Neutrophil (primary cell): Measurements from ENCODE around the gene TRIM66.

Source experiments
- H3K27ac ChIP-seq: fragments of 200-600 bp; sonication (generic); 2 replicates; pipeline ENCODE4 v1.5.1; 2016; ENCODE audit warnings: mild to moderate bottlenecking, moderate library complexity
- H3K27me3 ChIP-seq: fragments of 200-600 bp; sonication (generic); 2 replicates; pipeline ENCODE4 v1.6.0; 2016; ENCODE audit warnings: mild to moderate bottlenecking
- H3K36me3 ChIP-seq: fragments of 200-600 bp; sonication (generic); 2 replicates; pipeline ENCODE4 v1.5.1; 2017
- H3K4me1 ChIP-seq, 2 experiments: fragments of 200-600 bp in 1 of 2; sonication (generic) in 1 of 2; 1 replicate in 1 of 2; 2 replicates in 1 of 2; pipeline versions ENCODE4 v1.5.1 to v1.6.1; 2013 to 2016; ENCODE audit warnings: low read depth in 1 of 2, low read length in 1 of 2, mild to moderate bottlenecking in 1 of 2, moderate library complexity in 1 of 2; ENCODE audit not compliant: control insufficient read depth in 1 of 2, insufficient read depth in 1 of 2
- H3K4me3 ChIP-seq, 2 experiments: fragments of 200-600 bp in 1 of 2; sonication (generic) in 1 of 2; 1 replicate in 1 of 2; 2 replicates in 1 of 2; pipeline ENCODE4 v1.5.1; 2013 to 2016; ENCODE audit warnings: low read depth in 1 of 2, low read length in 1 of 2, mild to moderate bottlenecking in 1 of 2, moderate library complexity in 1 of 2
- H3K9me3 ChIP-seq: fragments of 200-600 bp; sonication (generic); 2 replicates; pipeline ENCODE4 v1.5.1; 2016
- TF ChIP-seq, protein P1 (sequence below): fragments of 200-600 bp; sonication (generic); IDR thresholded peaks from 2 replicates; pipeline ENCODE4 v1.5.1; 2016; ENCODE audit warnings: antibody characterized with exemption

The TRIM66 gene

DNA sequence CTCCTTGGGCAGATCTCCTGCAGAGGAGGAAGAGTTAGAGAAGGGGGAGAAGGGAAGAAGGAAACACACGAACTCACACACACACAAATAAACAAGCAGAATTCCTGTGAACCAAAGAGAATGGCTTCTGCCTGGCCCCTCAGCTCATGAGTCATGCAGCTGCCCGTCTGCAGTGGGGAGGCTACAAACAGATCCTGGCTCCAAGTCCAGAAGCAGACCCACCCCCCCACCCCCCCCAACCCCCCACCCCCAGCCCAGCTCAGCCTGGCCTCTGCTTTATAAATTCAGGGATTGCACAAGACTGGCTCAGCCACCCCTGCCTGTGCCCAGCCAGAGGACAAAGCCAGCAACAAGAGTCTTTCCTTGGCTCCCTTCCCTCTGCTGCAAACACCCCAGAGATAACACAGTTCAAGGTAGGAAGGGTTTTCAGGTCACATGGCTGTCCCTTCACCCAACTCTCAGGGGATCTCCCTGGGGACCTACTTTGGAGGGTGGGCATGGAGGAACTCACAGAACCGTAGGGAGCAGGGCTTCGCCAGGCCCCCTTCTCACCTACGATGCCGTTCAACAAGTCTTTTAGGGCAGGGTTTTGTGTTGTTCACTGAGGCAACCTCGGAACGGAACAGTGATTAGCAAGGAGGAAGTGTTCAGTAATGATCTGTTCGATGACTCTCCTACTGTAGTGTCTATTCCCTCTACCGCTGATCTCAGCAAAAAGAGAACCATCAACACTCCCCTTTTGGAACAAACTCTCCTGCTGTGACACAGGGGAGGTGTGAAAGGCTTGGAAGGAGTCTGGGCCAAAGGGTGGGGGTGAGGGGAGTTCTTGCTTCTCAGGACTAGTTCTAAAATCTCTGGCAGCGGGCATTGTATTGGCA, 35.6 kb upstream of the TRIM66 start:
- Histone ChIP-seq H3K9me3 (no peaks in the 10 kb centered on the region), H3K27ac (no peak overlapping the region), H3K4me3 (no peak overlapping the region), H3K36me3 (no peaks in the 10 kb centered on the region), H3K27me3 (no peaks in the 10 kb centered on the region), H3K4me1 (peaks cover 8 to 9% of the 10 kb centered on the region in 2 experiments)
- TF ChIP-seq, protein P1, sequence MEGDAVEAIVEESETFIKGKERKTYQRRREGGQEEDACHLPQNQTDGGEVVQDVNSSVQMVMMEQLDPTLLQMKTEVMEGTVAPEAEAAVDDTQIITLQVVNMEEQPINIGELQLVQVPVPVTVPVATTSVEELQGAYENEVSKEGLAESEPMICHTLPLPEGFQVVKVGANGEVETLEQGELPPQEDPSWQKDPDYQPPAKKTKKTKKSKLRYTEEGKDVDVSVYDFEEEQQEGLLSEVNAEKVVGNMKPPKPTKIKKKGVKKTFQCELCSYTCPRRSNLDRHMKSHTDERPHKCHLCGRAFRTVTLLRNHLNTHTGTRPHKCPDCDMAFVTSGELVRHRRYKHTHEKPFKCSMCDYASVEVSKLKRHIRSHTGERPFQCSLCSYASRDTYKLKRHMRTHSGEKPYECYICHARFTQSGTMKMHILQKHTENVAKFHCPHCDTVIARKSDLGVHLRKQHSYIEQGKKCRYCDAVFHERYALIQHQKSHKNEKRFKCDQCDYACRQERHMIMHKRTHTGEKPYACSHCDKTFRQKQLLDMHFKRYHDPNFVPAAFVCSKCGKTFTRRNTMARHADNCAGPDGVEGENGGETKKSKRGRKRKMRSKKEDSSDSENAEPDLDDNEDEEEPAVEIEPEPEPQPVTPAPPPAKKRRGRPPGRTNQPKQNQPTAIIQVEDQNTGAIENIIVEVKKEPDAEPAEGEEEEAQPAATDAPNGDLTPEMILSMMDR: no peak

DNA sequence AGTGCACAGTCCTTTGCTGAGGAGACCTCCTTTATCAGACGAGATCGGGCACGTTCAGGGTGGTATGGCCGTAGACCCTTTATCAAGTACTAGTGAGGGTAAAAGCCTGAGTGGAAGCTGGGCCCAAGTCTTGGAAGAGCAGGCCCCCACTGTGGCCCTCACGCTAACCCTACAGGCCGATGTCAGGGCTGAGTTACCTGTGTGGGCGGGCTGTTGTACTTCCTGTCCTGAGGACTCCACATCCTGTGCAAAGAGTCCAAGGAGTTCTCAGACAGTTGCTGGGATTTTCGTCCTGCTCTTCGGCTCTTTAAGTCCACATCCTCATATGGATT, 35.0 kb upstream of the TRIM66 start:
- Histone ChIP-seq H3K36me3 (no peaks in the 10 kb centered on the region), H3K9me3 (no peaks in the 10 kb centered on the region), H3K4me1 (peaks cover 8 to 9% of the 10 kb centered on the region in 2 experiments), H3K27ac (no peak overlapping the region), H3K4me3 (no peak overlapping the region), H3K27me3 (no peaks in the 10 kb centered on the region)
- TF ChIP-seq, protein P1: no peak

DNA sequence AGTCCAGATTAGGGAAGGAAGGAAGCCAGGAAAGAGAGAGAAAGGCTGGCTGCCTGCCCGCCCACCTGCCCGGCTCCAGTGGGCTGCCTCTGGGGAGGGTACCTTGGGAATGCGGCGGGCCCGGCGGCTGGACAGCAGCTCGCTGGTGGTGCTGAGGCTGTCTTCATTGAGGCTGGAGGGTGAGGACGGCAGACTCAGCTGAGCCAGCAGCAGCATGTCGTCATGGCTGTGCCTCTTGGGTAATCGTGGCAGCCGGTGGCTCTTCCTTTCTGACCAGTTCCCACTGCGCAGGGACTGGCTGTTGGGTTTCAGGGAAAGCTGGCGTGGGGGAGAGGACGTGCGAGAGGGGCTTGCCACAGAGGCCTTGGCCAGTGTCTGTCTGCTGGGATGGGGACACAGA, 33.0 kb upstream of the TRIM66 start:
- Histone ChIP-seq H3K4me3 (no peak overlapping the region), H3K27ac (peak overlapping the region; percentile 15), H3K9me3 (no peaks in the 10 kb centered on the region), H3K36me3 (no peaks in the 10 kb centered on the region), H3K27me3 (no peaks in the 10 kb centered on the region), H3K4me1 (peaks cover 8 to 9% of the 10 kb centered on the region in 2 experiments)
- TF ChIP-seq, protein P1: no peak

DNA sequence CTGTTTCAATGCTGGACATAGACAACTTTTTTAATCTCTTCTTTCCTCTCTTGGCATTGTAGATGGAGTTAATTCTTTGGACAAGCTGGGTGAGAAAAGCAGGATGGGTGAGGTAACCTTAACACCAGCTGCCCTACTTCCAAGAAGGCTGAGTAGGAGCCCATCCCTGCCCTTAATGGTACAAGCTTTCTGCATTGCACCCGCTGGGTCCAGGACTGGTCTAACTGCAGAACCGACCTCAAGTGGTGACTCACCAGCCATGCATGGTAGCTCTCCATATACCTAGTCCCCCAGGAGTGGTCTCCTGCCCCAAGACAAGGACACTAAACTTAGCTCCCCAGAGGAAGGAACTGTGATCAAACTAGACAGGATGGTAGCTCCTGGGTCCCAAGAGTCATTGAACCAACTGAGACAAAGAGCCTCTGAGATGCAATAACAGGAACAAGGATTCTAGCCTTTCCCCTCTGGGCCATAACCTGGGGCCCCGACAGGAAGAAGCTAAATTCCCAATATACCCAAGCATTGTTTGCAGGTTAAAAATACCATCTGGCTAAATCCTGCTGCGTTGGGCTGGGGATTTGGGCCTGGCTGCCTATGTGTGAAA, 32.3 kb upstream of the TRIM66 start:
- H3K27me3 ChIP-seq: no peaks in the 10 kb centered on the region
- peaks cover 8 to 9% of the 10 kb centered on the region in 2 experiments for H3K4me1 ChIP-seq
- no peak overlapping the region for H3K27ac ChIP-seq
- no peak overlapping the region for H3K4me3 ChIP-seq
- TF ChIP-seq, protein P1: no peak
- no peaks in the 10 kb centered on the region for H3K36me3 ChIP-seq
- no peaks in the 10 kb centered on the region for H3K9me3 ChIP-seq

DNA sequence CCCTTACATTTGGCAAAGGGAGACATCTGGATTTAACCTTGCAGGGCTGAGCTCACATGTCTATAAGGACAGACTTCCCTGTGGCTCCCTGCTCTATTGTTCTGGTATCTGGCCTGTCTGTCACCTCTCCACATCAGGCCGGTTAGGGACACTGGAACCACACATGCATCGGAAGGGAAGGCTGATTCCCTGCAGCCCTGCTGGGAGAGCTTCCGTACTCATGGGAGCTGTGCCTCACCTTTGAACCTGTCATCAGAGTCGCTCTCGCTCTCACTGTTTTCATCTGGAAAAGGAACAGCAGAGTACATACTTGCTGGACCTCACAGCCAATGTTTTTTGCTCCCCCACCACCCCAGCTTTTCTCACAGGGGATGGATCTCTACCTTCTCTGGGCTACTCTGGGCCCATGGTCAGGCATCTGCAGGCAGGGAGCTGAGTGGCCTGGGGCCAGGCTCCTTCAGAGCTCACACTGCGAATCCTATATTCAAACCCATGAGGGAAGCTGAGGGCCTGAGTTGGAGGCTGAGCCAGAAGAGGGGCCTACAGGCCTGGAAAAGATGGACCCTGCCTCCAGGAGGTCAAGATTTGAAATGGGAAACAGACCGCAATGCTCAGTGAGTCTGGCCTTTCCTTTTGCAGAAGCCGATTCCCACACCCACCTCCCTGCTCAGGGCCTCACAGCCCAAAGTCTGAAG, 31.4 kb upstream of the TRIM66 start:
- TF ChIP-seq, protein P1: no peak
- no peaks in the 10 kb centered on the region for H3K36me3 ChIP-seq
- H3K4me3 ChIP-seq: no peak overlapping the region
- H3K4me1 ChIP-seq: peaks cover 8 to 9% of the 10 kb centered on the region in 2 experiments
- no peaks in the 10 kb centered on the region for H3K9me3 ChIP-seq
- no peaks in the 10 kb centered on the region for H3K27me3 ChIP-seq
- H3K27ac ChIP-seq: no peak overlapping the region
